Osteoblast (primary cell): Measurements from ENCODE around the gene ATP2B2. TPM values are rescaled to one million over a fixed set of nuclear protein-coding genes. Genes with fewer than 3 reads are reported as not detected.

Experiments
- DNase-seq: peaks from one replicate; pipeline ENCODE4 v3.0.0; 2011; ENCODE audit warnings: low spot score, mixed read lengths; ENCODE audit not compliant: insufficient read length; ENCODE audit errors: missing footprints
- H2AFZ ChIP-seq: 2 replicates; pipeline ENCODE4 v1.6.0; 2011; ENCODE audit warnings: mild to moderate bottlenecking, low read length
- H3K27ac ChIP-seq: 2 replicates; pipeline ENCODE4 v1.5.1; 2011; ENCODE audit warnings: mild to moderate bottlenecking, low read depth, low read length, moderate library complexity
- H3K27me3 ChIP-seq: 2 replicates; pipeline ENCODE4 v1.6.0; 2012; ENCODE audit warnings: mild to moderate bottlenecking, control low read depth, inconsistent platforms, low read length, moderate library complexity; ENCODE audit not compliant: insufficient read depth
- H3K36me3 ChIP-seq: 2 replicates; pipeline ENCODE4 v1.5.1; 2011; ENCODE audit warnings: mild to moderate bottlenecking, low read length, control low read depth, moderate library complexity; ENCODE audit not compliant: insufficient read depth
- H3K4me1 ChIP-seq: 2 replicates; pipeline ENCODE4 v1.5.1; 2011; ENCODE audit warnings: mild to moderate bottlenecking, low read length, control low read depth, moderate library complexity; ENCODE audit not compliant: insufficient read depth
- H3K4me2 ChIP-seq: 2 replicates; pipeline ENCODE4 v1.6.0; 2011; ENCODE audit warnings: mild to moderate bottlenecking, low read length; ENCODE audit not compliant: insufficient read depth
- H3K4me3 ChIP-seq: fragments of 200-600 bp; sonication (generic); 3 replicates; pipeline ENCODE4 v1.5.1; 2012; ENCODE audit warnings: mild to moderate bottlenecking, low read length, inconsistent platforms; ENCODE audit not compliant: insufficient read depth
- H3K79me2 ChIP-seq: 2 replicates; pipeline ENCODE4 v1.6.0; 2012; ENCODE audit warnings: mild to moderate bottlenecking, low read length, control low read depth, inconsistent platforms; ENCODE audit not compliant: insufficient read depth
- H3K9me3 ChIP-seq: 2 replicates; pipeline ENCODE4 v1.5.1; 2011; ENCODE audit warnings: low read depth, low read length, control low read depth
- H4K20me1 ChIP-seq: 2 replicates; pipeline ENCODE4 v1.6.0; 2012; ENCODE audit warnings: mild to moderate bottlenecking, low read length, control low read depth; ENCODE audit not compliant: insufficient read depth
- CTCF ChIP-seq: IDR thresholded peaks from 2 replicates; pipeline ENCODE4 v1.5.1; 2011; ENCODE audit warnings: mild to moderate bottlenecking, low read depth, low read length, moderate library complexity; ENCODE audit errors: extremely low read depth
- total RNA-seq: library from RNA; depleted of rRNA; stranded (reverse); fragments of >200 nt; gene quantifications from 2 replicates; pipeline ENCODE4 v1.2.3, GENCODE V29; 2012

The ATP2B2 gene
- total RNA-seq, 1 donor = not detected

DNA sequence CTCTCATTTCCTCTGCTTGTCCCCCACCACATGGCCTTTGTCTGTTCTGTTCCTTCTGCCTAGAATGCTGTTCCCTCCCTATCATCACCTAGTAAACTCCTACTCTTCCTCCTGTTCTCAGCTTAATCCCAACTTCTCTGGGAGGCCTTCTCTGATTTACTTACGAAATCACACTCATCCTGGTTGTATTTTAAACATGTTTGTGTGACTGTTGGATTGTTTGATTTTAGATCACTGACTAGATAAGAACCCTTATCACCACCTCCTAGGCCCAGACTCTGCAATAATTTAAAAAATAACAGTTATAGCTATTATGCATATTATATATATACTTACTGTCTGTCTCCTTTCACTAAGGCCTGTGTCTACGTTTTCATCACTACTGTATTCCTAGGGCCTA is 26.1 kb downstream of the ATP2B2 start:
- no peaks in the 10 kb centered on the region for H3K4me1 ChIP-seq
- no peaks in the 10 kb centered on the region for H4K20me1 ChIP-seq
- TF ChIP-seq CTCF = no peak
- DNase-seq = peak; percentile 55
- no peaks in the 10 kb centered on the region for H3K9me3 ChIP-seq
- no peak overlapping the region for H3K4me2 ChIP-seq
- no peak overlapping the region for H2AFZ ChIP-seq
- peaks cover 15% of the 10 kb centered on the region for H3K27me3 ChIP-seq
- H3K27ac ChIP-seq = no peak overlapping the region
- H3K79me2 ChIP-seq = no peaks in the 10 kb centered on the region
- H3K4me3 ChIP-seq = no peak overlapping the region
- H3K36me3 ChIP-seq = no peaks in the 10 kb centered on the region

DNA sequence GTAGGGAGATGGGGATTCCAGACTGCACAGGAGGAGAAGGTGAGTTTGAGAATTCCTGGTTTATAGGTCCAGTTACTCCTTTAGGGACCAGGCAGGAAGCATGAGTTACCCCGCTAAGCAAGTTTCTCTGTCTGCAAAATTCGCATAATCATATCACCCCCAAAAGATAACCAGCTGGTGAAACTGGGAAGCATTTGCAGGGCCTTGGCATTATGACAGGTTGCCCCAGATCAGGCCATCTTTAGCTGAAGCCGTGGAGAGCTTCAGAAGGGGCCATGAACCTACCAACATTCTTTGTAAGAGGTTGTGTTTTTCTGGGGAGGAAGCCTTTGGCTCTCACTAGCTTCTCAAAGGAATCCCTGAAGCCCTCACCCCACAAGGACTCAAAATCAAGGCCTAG is 29.4 kb downstream of the ATP2B2 start:
- H3K4me1 ChIP-seq = no peaks in the 10 kb centered on the region
- H3K4me3 ChIP-seq = no peak overlapping the region
- H3K79me2 ChIP-seq = no peaks in the 10 kb centered on the region
- H3K9me3 ChIP-seq = no peaks in the 10 kb centered on the region
- H3K36me3 ChIP-seq = no peaks in the 10 kb centered on the region
- DNase-seq = no peak
- no peak overlapping the region for H3K27ac ChIP-seq
- no peak overlapping the region for H3K4me2 ChIP-seq
- TF ChIP-seq CTCF = no peak
- H2AFZ ChIP-seq = no peak overlapping the region
- peaks cover 29% of the 10 kb centered on the region for H3K27me3 ChIP-seq
- no peaks in the 10 kb centered on the region for H4K20me1 ChIP-seq

- Histone ChIP-seq H3K36me3 (no peaks in the 10 kb centered on the region), H4K20me1 (no peaks in the 10 kb centered on the region), H3K4me3 (no peak overlapping the region), H3K27me3 (peaks cover 40% of the 10 kb centered on the region), H3K9me3 (no peaks in the 10 kb centered on the region), H3K4me1 (no peaks in the 10 kb centered on the region), H3K4me2 (no peak overlapping the region), H3K27ac (no peak overlapping the region), H3K79me2 (no peaks in the 10 kb centered on the region), H2AFZ (no peak overlapping the region)
- DNase-seq = no peak
- TF ChIP-seq CTCF = no peak
Measured at GRCh38 chr3:10474847-10475246, 30.5 kb downstream of the ATP2B2 start.

GRCh38 chr3:10474275-10474646 is 31.1 kb downstream of the ATP2B2 start:
- H3K27me3 ChIP-seq = peaks cover 46% of the 10 kb centered on the region
- H3K27ac ChIP-seq = no peak overlapping the region
- no peaks in the 10 kb centered on the region for H4K20me1 ChIP-seq
- no peak overlapping the region for H3K4me2 ChIP-seq
- no peak overlapping the region for H3K4me3 ChIP-seq
- H3K79me2 ChIP-seq = no peaks in the 10 kb centered on the region
- H3K4me1 ChIP-seq = no peaks in the 10 kb centered on the region
- no peak overlapping the region for H2AFZ ChIP-seq
- peak; percentile 50 for DNase-seq
- no peak for TF ChIP-seq CTCF
- no peaks in the 10 kb centered on the region for H3K36me3 ChIP-seq
- H3K9me3 ChIP-seq = no peaks in the 10 kb centered on the region
